HPDE6-E6E7 (cell line): Measurements from ENCODE around the gene ZNF362.
"Not testable (repeated sequence)": the region's sequence is repeated elsewhere in the genome, so short reads cannot be mapped to it uniquely, and the experiment has no call there.

ENCODE experiments used
- DNase-seq: peaks from one replicate; pipeline ENCODE4 v3.0.0; 2011; ENCODE audit warnings: missing footprints; ENCODE audit errors: extremely low spot score

The ZNF362 gene

DNA sequence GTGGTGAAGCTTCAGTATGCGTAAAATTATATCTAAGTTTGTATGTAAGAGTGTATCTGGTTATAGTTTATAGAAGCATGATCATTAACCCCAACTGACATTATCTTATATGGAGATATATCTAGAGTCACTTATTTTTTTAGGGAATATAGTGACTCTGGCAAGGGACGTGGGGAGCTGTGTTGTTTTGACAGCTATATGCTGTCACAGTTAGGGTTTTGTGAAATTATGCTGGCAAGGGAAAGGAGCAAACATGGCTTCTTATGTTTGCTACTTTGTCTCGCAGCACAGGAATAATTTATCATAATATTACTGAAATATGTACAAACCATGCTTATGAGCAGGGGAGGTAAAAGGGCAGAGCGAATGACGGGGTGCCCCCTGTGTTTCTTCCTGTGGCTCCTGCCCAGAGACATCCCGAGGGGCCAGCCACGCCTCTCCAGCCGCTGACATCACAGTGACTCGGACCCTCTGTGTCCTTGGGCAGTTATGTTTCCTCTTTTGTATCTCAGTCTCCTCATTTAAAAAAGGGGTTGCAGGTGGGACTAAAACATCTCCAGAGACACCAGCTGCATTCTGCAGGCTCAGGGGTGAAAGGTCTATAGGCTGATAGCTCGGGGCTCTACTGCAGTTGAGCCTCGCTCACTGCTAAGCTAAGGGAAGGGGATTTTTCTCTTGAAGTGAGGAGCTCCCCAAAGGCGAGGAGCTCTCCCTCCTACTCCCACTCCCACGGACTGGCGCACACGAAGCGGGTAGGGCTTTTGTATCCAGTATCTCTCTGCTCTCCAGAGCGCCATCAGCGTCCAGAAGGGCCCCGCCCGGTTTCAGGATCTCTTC lies 49.7 kb downstream of the ZNF362 start:
- DNase-seq: no peak

DNA sequence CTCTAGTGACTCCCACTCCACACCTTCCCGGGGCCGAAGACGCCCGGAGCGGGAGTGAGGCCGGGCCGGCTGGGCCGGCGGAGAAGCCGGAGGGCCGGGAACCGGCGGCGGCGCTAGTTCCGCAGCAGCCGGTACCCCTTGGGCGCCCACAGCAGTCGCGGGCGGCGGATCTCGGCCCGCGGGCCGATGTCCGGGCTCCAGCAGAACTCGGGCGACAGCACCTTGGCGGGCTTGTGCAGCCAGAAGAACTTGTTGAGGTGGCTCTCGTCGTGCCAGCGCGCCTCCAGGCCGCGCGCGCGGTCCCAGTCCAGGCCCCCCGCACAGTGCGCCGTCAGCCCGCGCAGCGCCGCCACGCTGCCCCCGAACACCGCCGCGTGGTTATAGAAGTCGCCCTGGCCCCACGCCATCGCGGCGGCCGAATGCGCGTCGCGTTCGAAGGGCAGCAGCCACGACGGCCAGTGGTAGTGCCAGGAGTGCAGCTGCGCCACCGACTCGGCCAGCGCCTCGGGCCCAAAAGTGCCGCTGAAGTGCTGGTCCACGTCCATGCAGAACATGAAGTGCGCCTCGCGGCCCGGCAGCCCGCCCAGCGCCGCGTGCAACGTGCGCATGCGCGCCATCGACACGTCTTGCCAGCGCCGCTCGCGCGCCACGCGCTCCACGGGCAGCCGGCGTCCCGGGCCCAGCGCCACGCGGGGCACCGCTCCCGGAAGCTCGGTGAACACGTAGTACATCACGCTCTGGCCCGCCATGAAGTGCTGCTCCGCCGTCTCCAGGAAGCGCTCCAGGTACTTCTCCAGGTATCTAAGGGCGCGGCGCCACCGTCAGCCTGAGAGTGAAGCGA lies 50.6 kb downstream of the ZNF362 start:
- DNase-seq: no peak

DNA sequence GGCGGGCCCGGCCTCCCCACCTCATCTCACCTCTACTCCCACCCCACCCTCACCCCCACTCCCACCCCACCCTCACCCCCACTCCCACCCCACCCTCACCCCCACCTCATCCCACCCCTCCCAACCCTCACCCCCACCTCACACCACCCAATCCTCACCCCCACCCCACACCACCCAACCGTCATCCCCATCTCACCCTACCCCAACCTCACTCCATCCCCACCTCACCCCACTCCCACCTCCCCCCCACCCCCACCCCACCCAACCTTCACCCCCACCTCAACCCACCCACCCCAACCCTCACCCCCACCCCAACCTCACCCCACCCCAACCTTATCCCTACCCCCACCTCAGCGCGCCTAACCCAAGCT lies 51.2 kb downstream of the ZNF362 start:
- DNase-seq: no peak

DNA sequence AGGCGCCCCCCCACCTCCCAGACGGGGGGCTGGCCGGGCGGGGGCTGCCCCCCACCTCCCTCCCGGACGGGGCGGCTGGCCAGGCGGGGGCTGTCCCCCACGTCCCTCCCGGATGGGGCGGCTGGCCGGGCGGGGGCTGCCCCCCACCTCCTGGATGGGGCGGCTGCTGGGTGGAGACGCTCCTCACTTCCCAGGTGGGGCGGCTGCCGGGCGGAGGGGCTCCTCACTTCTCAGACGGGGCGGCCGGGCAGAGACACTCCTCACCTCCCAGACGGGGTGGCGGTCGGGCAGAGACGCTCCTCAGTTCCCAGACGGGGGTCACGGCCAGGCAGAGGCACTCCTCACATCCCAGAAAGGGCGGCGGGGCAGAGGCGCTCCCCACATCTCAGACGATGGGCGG lies 53.1 kb downstream of the ZNF362 start:
- not testable (repeated sequence) for DNase-seq

DNA sequence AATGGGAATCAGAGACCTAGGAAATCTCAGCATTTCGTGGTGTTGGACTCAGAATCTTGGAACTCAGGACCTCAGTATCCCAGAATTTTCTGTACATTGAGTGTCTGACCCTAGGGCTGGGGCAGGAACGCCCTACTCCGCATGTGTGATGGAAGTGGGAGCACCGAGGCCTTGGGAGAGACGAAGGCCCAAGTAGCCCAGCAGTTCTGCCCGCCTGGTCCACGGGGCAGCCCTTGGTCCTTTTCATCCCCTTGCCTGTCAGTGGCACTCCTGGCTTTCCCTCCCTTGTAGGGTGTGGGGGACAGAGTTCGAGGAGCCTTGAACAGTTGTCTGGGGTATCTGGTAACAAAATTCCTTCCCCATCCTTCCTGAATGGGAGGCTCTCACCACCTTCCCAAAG lies 54.4 kb downstream of the ZNF362 start:
- no peak for DNase-seq

DNA sequence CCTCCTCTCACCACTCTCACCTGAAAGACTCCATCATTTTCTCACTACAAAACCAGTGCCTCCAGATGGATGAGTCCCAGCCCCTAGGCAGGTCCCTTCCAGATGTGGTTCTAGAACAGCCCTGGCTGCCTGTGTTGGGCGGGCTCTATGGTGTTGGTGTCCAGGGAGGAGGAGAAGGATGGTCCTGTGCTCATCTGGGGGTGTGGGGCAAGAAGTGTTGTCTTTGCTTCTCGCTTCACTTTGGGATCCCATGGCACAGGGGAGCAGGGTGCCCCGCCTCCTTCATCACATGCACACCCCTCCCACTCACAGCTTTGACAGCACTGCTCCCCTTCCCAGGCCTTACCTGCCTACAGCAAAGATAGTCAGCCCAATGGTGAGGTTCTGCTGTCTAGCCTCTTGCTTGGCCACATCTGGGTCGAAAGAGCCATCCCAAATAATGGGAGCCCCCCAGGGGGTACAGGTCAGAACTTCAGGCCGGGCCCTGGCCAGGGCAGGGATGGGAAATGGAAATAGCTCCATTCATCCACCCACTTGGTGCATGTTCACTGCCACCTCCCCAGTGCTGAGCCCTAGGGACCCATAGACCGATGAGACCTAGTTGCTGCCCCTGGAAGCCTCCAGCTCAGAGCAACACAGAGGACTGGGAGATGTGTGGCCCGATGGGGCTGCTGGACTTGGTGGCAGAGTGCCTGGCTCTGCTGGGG lies 55.6 kb downstream of the ZNF362 start:
- DNase-seq: no peak

DNA sequence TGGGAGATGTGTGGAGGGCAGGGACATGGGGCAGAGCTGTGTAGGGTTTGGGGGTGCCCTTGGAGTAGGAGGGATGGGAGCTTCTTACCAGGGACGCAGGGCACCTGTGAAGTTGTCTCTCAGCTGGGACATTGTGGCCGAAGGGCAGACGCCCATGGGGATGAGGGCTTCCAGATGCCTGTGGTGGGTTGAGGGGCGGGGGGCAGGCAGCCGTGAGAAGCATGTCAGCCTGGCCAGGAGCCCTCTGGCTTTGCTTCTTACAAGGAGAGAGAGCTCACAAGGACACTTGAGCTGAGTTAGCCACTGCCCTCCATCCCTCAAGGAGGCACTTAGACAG lies 56.1 kb downstream of the ZNF362 start:
- DNase-seq: no peak

DNA sequence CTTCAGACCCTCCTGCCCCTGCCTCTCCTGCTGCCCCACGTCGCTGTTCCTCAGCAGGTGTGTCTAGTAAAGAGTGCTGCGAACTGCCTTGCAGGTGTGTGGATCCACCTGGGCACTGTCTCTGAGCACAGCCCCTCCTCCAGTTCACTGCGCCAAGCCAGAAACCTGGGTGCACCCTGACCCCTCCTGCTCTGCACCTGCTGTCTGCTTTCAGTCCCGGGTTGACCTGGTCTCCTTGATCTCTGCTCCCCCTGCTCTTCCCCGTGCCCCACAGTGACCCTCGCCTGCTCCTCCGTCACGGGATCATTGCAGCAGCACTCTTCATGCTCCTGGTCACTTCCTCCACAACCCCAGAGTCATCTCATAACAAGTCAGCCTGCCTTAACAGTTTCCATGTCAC lies 58.1 kb downstream of the ZNF362 start:
- no peak for DNase-seq

- DNase-seq: no peak
Observed at GRCh38 chr1:33316601-33317000, 60.3 kb downstream of the ZNF362 start.

DNA sequence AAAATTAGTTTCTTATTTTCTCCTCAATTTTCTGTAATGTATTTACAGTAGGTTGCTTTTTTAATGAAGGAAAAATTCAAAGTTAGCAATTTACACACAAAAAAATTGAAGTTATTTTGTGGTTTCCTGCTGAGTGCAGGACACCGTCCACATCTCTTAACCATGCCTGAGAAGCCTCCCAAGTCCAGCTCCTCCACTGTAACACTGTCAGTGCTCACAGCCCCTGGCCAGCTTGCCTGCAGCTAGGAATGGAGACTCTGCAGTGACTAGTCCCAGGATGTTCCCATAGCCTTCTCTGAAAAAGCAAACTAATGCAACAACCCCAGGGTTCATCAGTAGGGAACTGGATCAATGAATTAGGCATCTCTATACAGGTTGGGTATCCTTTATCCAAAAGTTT lies 61.1 kb downstream of the ZNF362 start:
- no peak for DNase-seq

- DNase-seq: no peak
Observed at GRCh38 chr1:33317946-33318345, 61.7 kb downstream of the ZNF362 start.

DNA sequence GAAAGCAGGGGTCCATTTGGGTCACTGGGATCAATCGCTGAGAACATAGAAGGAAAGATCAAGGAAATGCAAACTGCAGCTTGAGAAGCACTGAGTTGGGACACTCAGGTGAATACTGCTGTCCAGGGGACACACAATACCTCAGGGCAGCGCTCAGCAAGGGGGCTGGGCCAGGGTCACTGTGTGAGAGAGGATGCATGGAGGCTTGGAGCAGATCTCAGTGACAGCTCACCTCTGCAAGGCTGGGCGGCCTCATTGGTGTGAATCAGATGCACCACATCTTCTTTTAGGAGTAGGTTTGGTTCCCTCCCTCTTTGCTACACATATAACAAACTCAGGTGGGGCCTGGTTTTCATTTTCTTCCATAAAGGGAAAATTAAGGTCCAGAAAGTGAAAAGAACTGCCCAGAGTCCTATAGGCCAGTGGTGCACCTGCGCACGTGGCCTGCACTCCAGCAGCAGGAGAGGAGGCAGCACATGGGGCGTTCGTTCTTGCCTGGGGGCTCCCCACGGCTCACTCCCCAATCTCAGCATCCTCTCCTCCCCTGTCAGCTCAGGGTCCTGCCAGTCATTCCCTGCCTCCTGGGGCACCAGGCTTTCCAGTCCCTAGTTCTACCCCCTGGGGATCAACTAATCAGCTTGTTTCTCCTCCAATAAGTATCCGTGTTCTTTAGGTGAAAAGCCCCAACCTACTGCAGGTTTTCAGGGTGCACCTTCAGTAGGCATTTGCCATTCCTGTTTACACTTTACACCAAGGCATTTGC lies 63.1 kb downstream of the ZNF362 start:
- DNase-seq: no peak

DNA sequence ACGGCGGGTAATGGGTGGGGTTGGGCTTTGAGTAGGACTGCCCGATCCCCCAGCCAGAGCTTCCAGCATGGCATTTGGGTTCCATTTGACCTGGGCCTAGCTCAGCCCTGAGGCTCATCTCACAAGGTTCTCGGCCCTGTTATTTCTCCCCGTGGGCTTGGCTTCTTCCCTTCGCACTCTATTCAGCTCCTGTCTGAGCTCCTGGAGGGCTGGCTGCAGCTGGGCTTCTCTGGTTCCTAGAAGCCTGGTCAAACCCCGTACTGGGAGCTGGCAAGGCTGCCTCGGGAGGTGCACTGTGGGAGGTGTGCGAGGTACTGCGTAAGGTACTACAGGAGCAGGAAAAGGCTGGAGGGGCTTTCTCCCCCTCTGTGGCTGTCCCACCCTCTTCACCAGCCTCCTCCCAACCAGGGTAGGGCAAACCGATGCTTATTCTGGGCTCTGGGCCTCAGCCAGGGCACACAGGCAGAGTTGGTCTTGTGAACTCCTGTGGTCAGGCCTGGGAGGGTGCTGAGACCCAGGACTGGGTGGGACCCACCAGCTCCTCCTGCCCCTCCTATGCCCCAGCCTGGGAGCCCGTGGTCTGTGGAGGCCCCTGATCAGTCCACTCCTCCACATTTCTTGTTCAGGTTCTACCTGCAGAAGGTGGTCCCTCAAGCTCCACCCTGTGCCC lies 63.8 kb downstream of the ZNF362 start:
- DNase-seq: no peak

- no peak for DNase-seq
Observed at GRCh38 chr1:33320619-33321165, 64.4 kb downstream of the ZNF362 start, which contains the start of gene A3GALT2. TSS of gene A3GALT2 (minus strand) at chr1:33321098. CDS start at chr1:33321098, 0 bp downstream.

DNA sequence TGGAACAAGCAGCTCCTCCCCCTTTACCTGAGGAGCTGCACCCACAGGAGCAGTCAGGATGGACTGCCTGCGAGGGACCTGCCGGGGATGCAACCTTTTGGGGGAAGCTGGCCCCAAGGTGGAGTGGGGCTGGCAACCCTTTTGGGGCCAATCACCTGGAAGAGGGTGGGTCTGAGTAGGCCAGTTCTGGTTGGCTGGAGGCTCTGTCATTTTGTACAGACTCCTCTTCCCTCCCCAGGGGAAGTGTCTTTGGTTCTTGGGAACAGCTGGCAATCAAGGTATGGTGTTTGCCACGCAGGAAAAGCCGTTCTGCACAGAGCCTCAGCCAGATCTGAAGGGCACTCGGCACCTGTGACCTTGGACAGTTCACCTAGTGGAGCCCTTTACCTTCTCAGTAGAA lies 64.9 kb downstream of the ZNF362 start:
- DNase-seq: no peak

- DNase-seq: no peak
Observed at GRCh38 chr1:33322109-33322508, 65.8 kb downstream of the ZNF362 start.

DNA sequence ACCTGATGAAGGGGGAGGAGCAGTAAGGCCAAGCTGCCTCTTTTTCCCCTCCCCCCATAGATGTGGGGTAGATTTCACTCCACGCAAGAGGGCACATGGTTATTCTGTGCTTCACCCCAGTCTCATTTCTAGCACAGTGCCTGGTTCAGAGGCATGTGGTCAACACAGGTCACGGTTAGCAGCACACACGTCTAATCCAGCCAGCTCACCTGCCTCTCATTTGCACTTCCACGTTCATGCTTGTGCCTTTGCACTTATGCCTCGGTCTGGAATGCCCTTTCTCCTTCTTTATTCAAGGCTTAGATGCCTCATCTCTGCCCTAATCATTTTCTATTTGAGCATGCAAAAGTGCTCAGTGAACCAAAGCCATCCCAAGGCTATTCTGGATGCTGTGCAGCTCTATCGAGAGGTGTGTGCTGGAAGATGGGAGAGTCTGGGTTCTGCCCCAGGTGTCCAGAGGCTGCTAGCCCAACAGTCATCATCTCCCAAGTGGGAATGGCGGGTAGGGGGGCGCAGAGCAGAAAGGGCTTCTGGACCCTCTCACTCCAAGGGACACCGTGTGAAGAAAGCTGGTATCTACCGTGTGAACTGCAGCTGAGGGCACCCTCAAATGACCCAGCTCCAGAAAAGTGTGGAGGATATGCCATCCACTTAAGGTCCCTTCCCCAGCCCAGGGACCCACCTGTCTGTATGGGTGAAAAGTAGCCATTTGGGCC lies 66.7 kb downstream of the ZNF362 start:
- no peak for DNase-seq

GRCh38 chr1:33323663-33324477 lies 67.6 kb downstream of the ZNF362 start:
- no peak for DNase-seq
